GM12801 (cell line): ENCODE results near the gene HBA2.

Source experiments
- CTCF ChIP-seq: IDR thresholded peaks from one replicate; pipeline ENCODE4 v1.5.1; 2011; ENCODE audit warnings: control low read depth; ENCODE audit not compliant: insufficient read length; ENCODE audit errors: extremely low read depth

The HBA2 gene

GRCh38 chr16:188674-189073, 16.0 kb downstream of the HBA2 start:
- no peak for TF ChIP-seq CTCF

DNA sequence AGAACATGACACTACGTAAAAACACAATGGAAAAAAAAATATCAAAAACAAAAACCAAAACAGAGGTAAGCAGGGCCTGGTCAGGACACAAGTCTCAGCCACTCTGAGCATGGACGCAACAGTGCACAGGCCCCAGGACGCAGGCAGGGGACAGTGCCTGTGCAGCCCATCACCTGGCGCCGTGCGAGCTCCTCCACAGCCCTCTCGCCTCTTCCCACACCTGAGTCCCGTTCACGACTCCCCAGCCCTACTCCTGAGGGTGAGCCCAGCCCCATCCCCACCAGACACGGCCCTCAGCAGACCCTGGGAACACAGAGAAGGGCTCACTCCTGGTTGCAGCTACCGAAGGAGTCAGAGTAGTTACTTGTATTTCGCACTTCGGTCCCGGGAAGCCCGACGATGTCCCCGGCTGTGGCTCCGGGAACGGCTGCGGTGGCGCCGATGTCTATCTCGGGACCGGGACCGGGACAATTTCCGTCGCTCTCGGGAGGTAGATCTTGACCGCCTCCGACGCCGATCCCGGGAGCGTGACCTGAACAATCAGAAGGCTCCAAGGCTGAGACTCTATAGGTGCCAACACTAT, 17.0 kb downstream of the HBA2 start:
- TF ChIP-seq CTCF = no peak

- TF ChIP-seq CTCF = no peak
Observed at GRCh38 chr16:191831-192230, 19.2 kb downstream of the HBA2 start.

- TF ChIP-seq CTCF = no peak
Observed at GRCh38 chr16:192686-193085, 20.0 kb downstream of the HBA2 start.

GRCh38 chr16:193441-193840, 20.8 kb downstream of the HBA2 start:
- TF ChIP-seq CTCF = no peak

DNA sequence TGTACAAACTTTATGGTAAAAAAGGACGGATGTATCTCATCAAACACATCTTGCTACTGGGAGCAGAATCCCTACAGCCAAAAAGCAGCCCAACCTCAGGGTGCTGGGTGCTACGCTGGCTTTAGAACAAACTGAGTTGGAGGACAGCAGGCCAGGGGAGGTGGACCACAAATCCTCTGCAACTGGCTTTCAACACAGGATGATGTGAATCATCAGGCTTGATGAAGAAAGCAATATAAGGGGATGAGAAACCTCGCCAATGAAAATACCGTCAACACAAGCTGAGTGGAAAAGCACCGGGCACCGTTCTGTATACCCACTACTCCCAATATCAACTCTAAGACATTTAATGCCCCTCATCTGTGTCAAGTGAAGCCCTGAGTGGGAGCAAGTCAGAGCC, 21.8 kb downstream of the HBA2 start:
- TF ChIP-seq CTCF = no peak

DNA sequence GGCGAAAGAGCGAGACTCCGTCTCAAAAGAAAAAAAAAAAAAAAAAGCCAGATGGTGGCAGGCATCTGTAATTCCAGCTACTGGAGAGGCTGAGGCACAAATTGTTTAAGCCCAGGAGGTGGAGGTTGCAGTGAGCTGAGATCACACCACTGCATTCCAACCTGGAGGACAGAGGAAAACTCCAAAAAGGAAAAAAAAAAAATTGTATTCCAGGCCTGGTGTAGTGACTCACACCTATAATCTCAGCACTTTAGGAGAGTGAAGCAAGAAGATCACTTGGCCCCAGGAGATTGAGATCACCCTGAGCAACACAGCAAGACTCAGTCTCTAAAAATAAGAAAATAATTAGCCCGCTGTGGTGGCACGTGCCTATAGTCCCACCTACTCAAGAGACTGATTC, 27.7 kb downstream of the HBA2 start:
- no peak for TF ChIP-seq CTCF
